GM19467 (cell line): ENCODE results near the gene FAM83G.

Experiments used
- ATAC-seq: cut with Tn5 transposase; IDR thresholded peaks from one replicate; pipeline ENCODE4 v1.9.1; 2021; ENCODE audit warnings: mild to moderate bottlenecking, moderate library complexity; ENCODE audit not compliant: unreplicated experiment

The FAM83G gene

DNA sequence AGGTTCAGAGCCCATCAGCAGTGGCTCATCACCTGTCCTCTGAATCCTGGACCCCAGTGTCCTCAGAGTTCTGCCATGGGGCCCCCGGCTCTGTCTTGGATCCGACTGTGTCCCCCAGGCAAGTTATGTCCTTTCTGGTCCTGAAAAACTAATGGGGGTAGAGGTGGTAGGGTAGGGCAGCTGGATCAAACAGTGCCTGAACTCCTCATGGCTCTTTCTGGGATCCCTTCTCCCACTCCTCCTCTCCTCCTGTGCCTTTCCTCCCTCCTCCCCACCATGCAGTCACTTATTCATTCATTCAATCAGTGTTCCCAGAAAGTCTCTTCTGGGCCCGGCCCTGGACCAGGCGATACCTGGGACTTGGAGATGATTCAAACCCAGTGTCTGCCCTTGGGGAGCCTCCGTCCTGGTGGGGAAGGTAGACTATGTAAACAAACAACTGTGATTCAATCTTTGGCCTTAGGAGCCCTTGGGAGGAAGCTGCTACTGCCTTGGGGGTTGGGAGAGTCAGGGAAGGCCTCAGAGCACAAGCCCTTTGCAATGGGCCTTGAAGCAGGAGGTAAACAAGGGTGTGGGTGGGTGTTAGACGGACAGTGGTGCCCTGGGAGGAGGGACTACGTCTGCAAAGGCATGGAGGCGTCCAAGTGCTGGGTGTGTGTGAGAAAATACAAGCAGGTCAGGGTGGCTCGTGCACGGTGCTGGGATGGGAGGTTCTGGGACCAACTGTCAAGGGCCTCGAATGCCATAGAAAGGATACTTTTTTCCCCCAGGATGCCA is 6.4 kb upstream of the FAM83G start:
- no peak for ATAC-seq

- ATAC-seq = no peak
These were observed 5.4 kb upstream of the FAM83G start for GRCh38 chr17:19009970-19010369.

GRCh38 chr17:19006698-19007097 is 2.1 kb upstream of the FAM83G start:
- no peak for ATAC-seq

DNA sequence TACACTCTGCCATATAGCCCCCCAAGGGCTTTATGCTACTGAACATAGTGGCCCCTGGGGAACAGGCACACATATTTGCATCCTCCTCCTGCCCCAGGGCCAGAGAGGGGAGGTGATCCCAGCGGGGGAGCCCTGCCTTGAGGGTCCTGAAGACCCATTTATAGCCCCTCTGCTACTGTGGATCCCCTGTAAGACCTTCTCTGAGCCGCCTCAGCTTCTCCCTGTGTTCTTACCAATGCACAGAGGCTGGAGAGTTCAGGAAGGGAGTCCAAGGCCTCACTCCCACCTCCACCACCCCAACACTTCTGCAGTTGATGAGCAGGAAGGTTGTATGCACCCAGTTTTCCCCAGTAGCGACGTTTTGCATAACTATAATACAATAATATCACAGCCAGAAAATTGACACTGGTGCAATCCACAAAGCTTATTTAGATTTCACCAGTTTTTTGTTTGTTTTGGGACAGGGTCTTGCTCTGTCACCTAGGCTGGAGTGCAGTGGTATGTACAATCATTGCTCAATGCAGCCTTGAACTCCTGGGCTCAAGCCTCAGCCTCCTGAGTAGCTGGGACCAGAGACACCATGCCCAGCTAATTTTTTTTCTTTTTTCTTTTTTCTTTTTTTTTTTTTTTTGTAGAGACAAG is 1.3 kb upstream of the FAM83G start:
- no peak for ATAC-seq

GRCh38 chr17:19005137-19005773 is 691 bp upstream of the FAM83G start:
- no peak for ATAC-seq

DNA sequence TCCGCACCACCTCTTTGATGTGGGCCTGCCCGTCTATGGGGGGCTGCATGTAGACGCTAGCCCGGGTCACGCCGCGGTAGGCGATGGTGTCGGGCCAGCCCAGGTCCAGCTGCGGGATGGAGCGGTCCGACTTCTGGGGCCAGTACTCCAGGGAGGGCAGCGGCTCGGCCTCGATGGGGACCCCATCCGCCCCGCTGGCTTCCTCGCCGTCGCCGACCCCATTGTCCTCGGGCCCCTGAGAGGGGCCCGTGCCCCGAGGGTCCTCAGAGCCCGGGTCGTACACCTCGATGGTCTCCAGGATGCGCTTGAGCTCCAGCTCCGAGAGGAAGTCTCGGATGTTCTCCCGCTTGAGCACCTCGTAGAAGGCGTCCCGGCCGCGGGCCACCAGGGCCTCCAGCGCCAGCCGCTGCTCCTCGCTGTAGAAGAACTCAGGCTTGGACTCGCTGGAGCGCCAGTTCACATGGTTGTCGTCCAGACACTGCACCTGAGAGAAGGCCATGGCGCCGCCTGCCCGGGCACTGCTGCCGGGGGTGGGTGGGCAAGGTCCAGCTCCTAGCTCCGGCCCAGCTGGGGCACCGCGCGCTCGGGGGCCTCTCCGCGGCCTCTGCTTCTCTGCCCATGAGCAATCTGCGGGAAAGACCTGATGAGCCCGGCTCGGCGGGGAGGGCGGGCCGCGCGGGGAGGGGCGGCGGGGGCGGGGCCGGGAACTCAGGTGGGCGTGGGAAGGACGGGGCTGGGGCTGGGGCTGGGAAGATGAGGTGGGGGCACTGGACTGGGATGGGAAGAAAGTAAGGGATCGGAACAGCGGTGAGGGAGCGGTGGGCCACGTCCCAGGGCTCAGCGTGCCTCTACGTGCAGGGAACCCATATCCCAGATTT is 782 bp downstream of the FAM83G start:
- ATAC-seq = no peak

DNA sequence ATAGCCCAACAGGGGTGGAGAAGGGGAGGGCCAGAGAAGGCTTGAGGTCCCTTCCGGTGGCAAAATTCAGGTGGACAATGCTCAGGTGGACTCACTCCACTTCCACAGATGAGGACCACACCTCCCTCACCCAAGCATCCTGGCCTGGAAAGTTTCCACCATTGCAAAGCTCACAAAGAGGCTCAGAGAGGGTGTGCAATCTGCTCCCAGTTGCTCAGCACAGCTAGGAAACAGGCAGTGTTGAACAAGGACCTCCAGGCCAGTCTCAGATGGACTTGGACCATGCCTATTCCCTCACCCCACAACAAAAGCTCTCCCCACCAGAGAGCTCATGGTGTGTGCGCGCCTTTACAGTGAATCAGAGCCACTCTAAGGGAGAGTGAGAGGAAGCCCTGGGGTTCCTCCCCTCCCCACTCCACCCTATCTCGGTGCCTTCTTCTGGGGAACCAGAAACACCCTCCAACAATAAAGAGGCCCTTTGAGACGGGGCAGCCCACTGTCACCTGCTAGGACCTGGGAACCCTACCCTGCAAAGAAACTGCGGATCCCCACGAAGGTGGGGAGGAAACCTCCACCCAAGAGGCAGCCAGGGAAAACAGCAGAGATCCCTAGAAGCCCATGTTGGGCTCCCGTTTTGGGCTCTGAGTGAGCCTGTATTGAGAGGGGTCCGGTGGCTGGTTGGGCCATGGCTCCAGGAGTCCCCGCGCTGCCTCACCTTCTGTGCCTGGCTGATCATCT is 1.6 kb downstream of the FAM83G start:
- ATAC-seq = no peak

- ATAC-seq = no peak
These were observed 2.5 kb downstream of the FAM83G start for GRCh38 chr17:19001907-19002590.

GRCh38 chr17:19000531-19001325 is 3.8 kb downstream of the FAM83G start:
- ATAC-seq = no peak

DNA sequence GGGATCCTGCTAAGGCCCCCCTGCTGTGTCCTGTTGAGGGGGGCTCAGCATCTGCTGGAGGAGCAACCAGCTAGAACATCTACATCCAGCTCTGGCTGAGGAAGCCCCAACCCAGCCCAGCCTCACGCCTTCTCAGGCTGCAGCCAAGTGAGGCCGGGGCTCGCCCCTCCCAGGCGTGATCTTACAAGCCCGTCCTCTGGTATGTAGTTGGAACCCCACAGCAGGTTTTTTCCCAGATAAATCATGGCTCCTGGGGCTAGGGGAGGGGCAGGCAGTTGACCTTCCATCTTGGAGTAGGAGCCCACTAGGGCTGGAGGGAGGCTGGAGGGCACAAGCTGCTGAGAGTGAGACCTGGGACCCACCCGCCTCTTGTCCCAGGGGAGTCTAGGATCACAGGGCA is 4.7 kb downstream of the FAM83G start:
- ATAC-seq = no peak

- ATAC-seq = no peak
These were observed 5.2 kb downstream of the FAM83G start for GRCh38 chr17:18999394-18999793.

- ATAC-seq = no peak
These were observed 6.8 kb downstream of the FAM83G start for GRCh38 chr17:18997650-18998196.

- ATAC-seq = no peak
These were observed 8.1 kb downstream of the FAM83G start for GRCh38 chr17:18996458-18996857.

GRCh38 chr17:18995220-18995619 is 9.3 kb downstream of the FAM83G start:
- no peak for ATAC-seq

DNA sequence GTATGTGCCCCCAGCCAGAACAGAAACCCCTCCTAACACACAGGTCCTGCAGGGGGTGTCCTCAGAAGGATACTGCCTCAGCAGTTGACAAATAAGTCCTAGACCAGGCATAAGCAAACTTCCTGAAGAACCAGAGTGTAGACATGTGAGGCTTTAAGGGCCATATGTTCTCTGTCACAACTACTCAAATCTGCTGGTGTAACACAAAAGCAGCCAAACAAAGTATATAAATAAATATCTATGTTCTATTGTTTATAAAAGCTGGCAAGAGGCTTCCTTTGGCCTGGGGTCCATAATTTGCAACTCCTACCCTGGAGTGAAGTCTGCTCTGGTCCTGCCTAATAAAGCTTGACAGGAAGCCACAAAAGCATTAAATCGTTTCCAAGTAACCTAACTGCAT is 9.9 kb downstream of the FAM83G start:
- ATAC-seq = no peak

- ATAC-seq = no peak
These were observed 10.5 kb downstream of the FAM83G start for GRCh38 chr17:18993905-18994526.

DNA sequence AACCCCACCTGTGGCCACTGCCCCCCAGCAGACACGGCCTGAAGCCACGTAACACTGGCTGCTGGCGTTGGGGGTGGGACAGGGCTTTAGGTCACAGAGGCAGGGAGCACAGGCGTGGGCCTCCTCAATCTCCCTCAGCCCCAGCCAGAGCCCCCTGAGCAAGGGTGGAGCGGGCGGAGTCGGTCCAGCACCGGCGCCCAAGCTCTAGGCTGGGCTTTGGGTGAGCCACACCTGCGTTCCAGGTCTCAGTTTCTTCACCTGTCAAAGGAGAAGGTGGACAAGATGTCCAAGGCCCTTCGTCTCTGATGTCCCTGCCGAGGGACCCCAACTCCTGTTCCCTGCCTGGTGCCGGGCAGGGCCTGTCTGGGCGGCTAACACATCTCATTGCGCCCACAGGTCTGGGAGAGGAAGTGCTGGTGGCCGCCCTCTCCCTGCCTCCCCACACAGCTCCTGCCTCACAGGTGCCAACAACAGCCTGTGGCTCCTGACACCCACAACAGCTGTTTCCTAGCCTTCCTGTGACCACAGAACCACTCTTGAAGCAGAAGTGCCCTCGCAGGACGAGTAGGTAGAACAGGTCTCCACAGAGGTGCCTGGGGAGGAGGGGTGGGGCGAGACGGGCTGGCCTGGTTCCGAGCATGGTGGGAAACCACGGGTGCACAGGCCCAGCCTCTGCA is 12.0 kb downstream of the FAM83G start:
- peak; percentile 49 for ATAC-seq
